HL-60 (cell line): ENCODE measurements around the gene TXNDC17.

Experiments used
- DNase-seq, 2 experiments: peaks; one replicate each; pipeline ENCODE4 v3.0.0-alpha.2; 2010 to 2020; ENCODE audit warnings: low read depth in 1 of 2, low spot score in 1 of 2
- H3K27ac ChIP-seq: fragments of 250-450 bp; sonication (Bioruptor Pico); replicated peaks from 2 replicates; pipeline ENCODE4 v1.5.1; 2020; ENCODE audit warnings: mild to moderate bottlenecking, moderate library complexity
- H3K27me3 ChIP-seq: fragments of 250-450 bp; sonication (Bioruptor Pico); 2 replicates; pipeline ENCODE4 v1.5.1; 2021; ENCODE audit warnings: mild to moderate bottlenecking, moderate library complexity; ENCODE audit not compliant: insufficient read depth, poor library complexity, severe bottlenecking
- H3K4me3 ChIP-seq: replicated peaks from 2 replicates; pipeline ENCODE4 v1.5.1; 2011; ENCODE audit warnings: mild to moderate bottlenecking, control low read depth, low read length; ENCODE audit not compliant: insufficient read depth
- CTCF ChIP-seq: IDR thresholded peaks from one replicate; pipeline ENCODE4 v1.5.1; 2011; ENCODE audit warnings: low read length, control low read depth, inconsistent platforms; ENCODE audit not compliant: insufficient read depth
- GABPA ChIP-seq: IDR thresholded peaks from 2 replicates; pipeline ENCODE4 v1.6.1; 2012; ENCODE audit warnings: low read depth
- POLR2AphosphoS5 ChIP-seq: IDR thresholded peaks from 2 replicates; pipeline ENCODE4 v1.6.1; 2012; ENCODE audit warnings: low read depth
- REST ChIP-seq: IDR thresholded peaks from 2 replicates; pipeline ENCODE4 v1.6.1; 2012; ENCODE audit warnings: low read depth; ENCODE audit not compliant: insufficient replicate concordance
- SPI1 ChIP-seq: IDR thresholded peaks from 2 replicates; pipeline ENCODE4 v1.6.1; 2012; ENCODE audit warnings: low read depth, mild to moderate bottlenecking, borderline replicate concordance

TXNDC17 gene

GRCh38 chr17:6681176-6681575 lies 40.3 kb downstream of the TXNDC17 start:
- H3K27me3 ChIP-seq, result no peaks in the 10 kb centered on the region
- no peak for DNase-seq
- no peak overlapping the region for H3K27ac ChIP-seq
- no peak for TF ChIP-seq SPI1
- TF ChIP-seq CTCF, result no peak
- TF ChIP-seq REST, result no peak
- TF ChIP-seq POLR2AphosphoS5, result no peak
- no peak for TF ChIP-seq GABPA
- no peak overlapping the region for H3K4me3 ChIP-seq

GRCh38 chr17:6681671-6682070 lies 40.8 kb downstream of the TXNDC17 start:
- DNase-seq, result no peak
- Histone ChIP-seq H3K4me3 (no peak overlapping the region), H3K27ac (no peak overlapping the region), H3K27me3 (no peaks in the 10 kb centered on the region)
- TF ChIP-seq CTCF (no peak), REST (no peak), GABPA (no peak), POLR2AphosphoS5 (no peak), SPI1 (no peak)

GRCh38 chr17:6682339-6682738 lies 41.5 kb downstream of the TXNDC17 start:
- H3K27ac ChIP-seq, result no peak overlapping the region
- TF ChIP-seq CTCF (no peak), GABPA (no peak), SPI1 (no peak), REST (no peak), POLR2AphosphoS5 (no peak)
- H3K4me3 ChIP-seq, result no peak overlapping the region
- H3K27me3 ChIP-seq, result no peaks in the 10 kb centered on the region
- no peak for DNase-seq
